Measurements from ENCODE around the gene SLC12A7.
"Not testable (repeated sequence)": the region's sequence is repeated elsewhere in the genome, so short reads cannot be mapped to it uniquely, and the experiment has no call there.

Gene SLC12A7

GRCh38 chr5:1003296-1003937, 108.4 kb downstream of the SLC12A7 start:
- Histone ChIP-seq H3K27me3 (ENCODE audit: control insufficient read depth, insufficient read depth, low read length) (peaks cover 55% of the 10 kb centered on the region), H3K4me3 (ENCODE audit: low read length) (no peak overlapping the region), H3K27ac (ENCODE audit: low read length) (no peak overlapping the region), H3K9me3 (ENCODE audit: control insufficient read depth, low read depth, low read length) (no peaks in the 10 kb centered on the region), H3K4me1 (ENCODE audit: control insufficient read depth, low read depth, low read length) (no peaks in the 10 kb centered on the region), H3K9ac (ENCODE audit: low read length) (no peak overlapping the region), H3K36me3 (ENCODE audit: control insufficient read depth, low read depth, low read length) (no peaks in the 10 kb centered on the region)

- no peaks in the 10 kb centered on the region for H3K4me1 ChIP-seq (ENCODE audit: control insufficient read depth, low read depth, low read length)
- peaks cover 50% of the 10 kb centered on the region for H3K27me3 ChIP-seq (ENCODE audit: control insufficient read depth, insufficient read depth, low read length)
- H3K9me3 ChIP-seq (ENCODE audit: control insufficient read depth, low read depth, low read length): no peaks in the 10 kb centered on the region
- no peak overlapping the region for H3K4me3 ChIP-seq (ENCODE audit: low read length)
- no peaks in the 10 kb centered on the region for H3K36me3 ChIP-seq (ENCODE audit: control insufficient read depth, low read depth, low read length)
- no peak overlapping the region for H3K9ac ChIP-seq (ENCODE audit: low read length)
- no peak overlapping the region for H3K27ac ChIP-seq (ENCODE audit: low read length)
Measured at GRCh38 chr5:1002836-1003235, 109.0 kb downstream of the SLC12A7 start.

- Histone ChIP-seq H3K4me1 (ENCODE audit: control insufficient read depth, low read depth, low read length) (no peaks in the 10 kb centered on the region), H3K27ac (ENCODE audit: low read length) (no peak overlapping the region), H3K9ac (ENCODE audit: low read length) (no peak overlapping the region), H3K36me3 (ENCODE audit: control insufficient read depth, low read depth, low read length) (no peaks in the 10 kb centered on the region), H3K4me3 (ENCODE audit: low read length) (no peak overlapping the region), H3K9me3 (ENCODE audit: control insufficient read depth, low read depth, low read length) (no peaks in the 10 kb centered on the region), H3K27me3 (ENCODE audit: control insufficient read depth, insufficient read depth, low read length) (peaks cover 44% of the 10 kb centered on the region)
Measured at GRCh38 chr5:1002271-1002546, 109.7 kb downstream of the SLC12A7 start.

GRCh38 chr5:1001406-1002270, 110.2 kb downstream of the SLC12A7 start:
- no peaks in the 10 kb centered on the region for H3K36me3 ChIP-seq (ENCODE audit: control insufficient read depth, low read depth, low read length)
- H3K27me3 ChIP-seq (ENCODE audit: control insufficient read depth, insufficient read depth, low read length): peaks cover 38% of the 10 kb centered on the region
- no peak overlapping the region for H3K9ac ChIP-seq (ENCODE audit: low read length)
- no peaks in the 10 kb centered on the region for H3K4me1 ChIP-seq (ENCODE audit: control insufficient read depth, low read depth, low read length)
- H3K27ac ChIP-seq (ENCODE audit: low read length): no peak overlapping the region
- H3K4me3 ChIP-seq (ENCODE audit: low read length): no peak overlapping the region
- H3K9me3 ChIP-seq (ENCODE audit: control insufficient read depth, low read depth, low read length): no peaks in the 10 kb centered on the region

- not testable (repeated sequence) for H3K9me3 ChIP-seq (ENCODE audit: control insufficient read depth, low read depth, low read length); H3K36me3 ChIP-seq (ENCODE audit: control insufficient read depth, low read depth, low read length); H3K9ac ChIP-seq (ENCODE audit: low read length); H3K4me1 ChIP-seq (ENCODE audit: control insufficient read depth, low read depth, low read length); H3K4me3 ChIP-seq (ENCODE audit: low read length); H3K27ac ChIP-seq (ENCODE audit: low read length)
- peaks cover 30% of the 10 kb centered on the region for H3K27me3 ChIP-seq (ENCODE audit: control insufficient read depth, insufficient read depth, low read length)
Measured at GRCh38 chr5:1000831-1001230, 111.0 kb downstream of the SLC12A7 start.

Measured in iPS-18a (cell line).